CD14-positive monocyte (primary cell): Measurements from ENCODE around the gene MED12L. TPM values are rescaled to one million over a fixed set of nuclear protein-coding genes. Genes with fewer than 3 reads are reported as not detected.

ENCODE experiments used
- DNase-seq, 3 donors: peaks; one replicate each; pipeline ENCODE4 v3.0.0-alpha.2; 2011 to 2022
- H2AFZ ChIP-seq: 2 replicates; pipeline ENCODE4 v1.6.0; 2012; ENCODE audit warnings: mild to moderate bottlenecking, low read depth, low read length, inconsistent platforms; ENCODE audit not compliant: insufficient read depth, poor library complexity, severe bottlenecking
- H3K27ac ChIP-seq, 2 donors: 1 replicate in 1 of 2; 2 replicates in 1 of 2; pipeline ENCODE4 v1.5.1; 2012 to 2013; ENCODE audit warnings: low read length in 2 of 2, control low read depth in 1 of 2, inconsistent platforms in 1 of 2, low read depth in 1 of 2, mild to moderate bottlenecking in 1 of 2
- H3K27me3 ChIP-seq, 2 donors: one replicate each; pipeline versions ENCODE4 v1.6.0 to v1.6.1; 2011 to 2013; ENCODE audit warnings: low read length in 2 of 2; ENCODE audit not compliant: control insufficient read depth in 2 of 2, insufficient read depth in 2 of 2
- H3K36me3 ChIP-seq, 2 donors: replicated peaks in 1 of 2; 1 replicate in 1 of 2; 2 replicates in 1 of 2; pipeline versions ENCODE4 v1.5.1 to v1.6.1; 2012 to 2013; ENCODE audit warnings: low read length in 2 of 2, control low read depth in 1 of 2, inconsistent platforms in 1 of 2, mild to moderate bottlenecking in 1 of 2; ENCODE audit not compliant: insufficient read depth in 2 of 2, control insufficient read depth in 1 of 2
- H3K4me1 ChIP-seq, 2 donors: 1 replicate in 1 of 2; 2 replicates in 1 of 2; pipeline versions ENCODE4 v1.5.1 to v1.6.1; 2012 to 2013; ENCODE audit warnings: low read length in 2 of 2, control low read depth in 1 of 2, inconsistent platforms in 1 of 2, mild to moderate bottlenecking in 1 of 2, moderate library complexity in 1 of 2; ENCODE audit not compliant: insufficient read depth in 2 of 2, control insufficient read depth in 1 of 2
- H3K4me2 ChIP-seq: replicated peaks from 2 replicates; pipeline ENCODE3; 2012; ENCODE audit warnings: low read length, moderate library complexity, mild to moderate bottlenecking; ENCODE audit not compliant: poor library complexity, severe bottlenecking; ENCODE audit errors: extremely low read depth
- H3K4me3 ChIP-seq, 3 experiments: fragments of 200-600 bp in 1 of 3; sonication (generic) in 1 of 3; replicated peaks in 1 of 3; 1 replicate in 2 of 3; 2 replicates in 1 of 3; pipeline ENCODE4 v1.5.1; 2011 to 2013; ENCODE audit warnings: low read length in 3 of 3, mild to moderate bottlenecking in 3 of 3, control low read depth in 2 of 3, low read depth in 2 of 3, inconsistent platforms in 1 of 3, moderate library complexity in 1 of 3
- H3K79me2 ChIP-seq: 2 replicates; pipeline ENCODE4 v1.6.0; 2012; ENCODE audit warnings: mild to moderate bottlenecking, control low read depth, inconsistent platforms, low read length, moderate library complexity; ENCODE audit not compliant: insufficient read depth
- H3K9ac ChIP-seq: 2 replicates; pipeline ENCODE4 v1.6.0; 2017; ENCODE audit warnings: low read length, mild to moderate bottlenecking; ENCODE audit not compliant: insufficient read depth, poor library complexity, severe bottlenecking
- H3K9me3 ChIP-seq, 2 donors: replicated peaks in 1 of 2; 1 replicate in 1 of 2; 2 replicates in 1 of 2; pipeline versions ENCODE4 v1.5.1 to v1.6.1; 2012 to 2013; ENCODE audit warnings: low read length in 2 of 2, control low read depth in 1 of 2; ENCODE audit not compliant: control insufficient read depth in 1 of 2, insufficient read depth in 1 of 2
- H4K20me1 ChIP-seq: 2 replicates; pipeline ENCODE4 v1.6.0; 2012; ENCODE audit warnings: mild to moderate bottlenecking, low read length, control low read depth, moderate library complexity; ENCODE audit not compliant: insufficient read depth
- H3K27ac Mint-ChIP-seq, 7 donors: one replicate each; pipeline ENCODE4 v1.8.0; 2020; ENCODE audit warnings: mild to moderate bottlenecking in 7 of 7, mixed read lengths in 7 of 7, moderate library complexity in 6 of 7, inconsistent platforms in 2 of 7
- H3K27me3 Mint-ChIP-seq, 3 donors: one replicate each; pipeline ENCODE4 v1.8.0; 2021 to 2022; ENCODE audit warnings: low read depth in 3 of 3, mild to moderate bottlenecking in 3 of 3, mixed read lengths in 3 of 3, moderate library complexity in 3 of 3, inconsistent platforms in 1 of 3
- H3K36me3 Mint-ChIP-seq, 2 donors: one replicate each; pipeline ENCODE4 v1.8.0; 2020; ENCODE audit warnings: mixed read lengths in 2 of 2, inconsistent platforms in 1 of 2, mild to moderate bottlenecking in 1 of 2
- H3K4me1 Mint-ChIP-seq: one replicate; pipeline ENCODE4 v1.8.0; 2020; ENCODE audit warnings: mild to moderate bottlenecking, mixed read lengths
- H3K4me3 Mint-ChIP-seq, 2 donors: one replicate each; pipeline ENCODE4 v1.8.0; 2020; ENCODE audit warnings: mild to moderate bottlenecking in 2 of 2, mixed read lengths in 2 of 2, moderate library complexity in 1 of 2
- H3K9me3 Mint-ChIP-seq, 7 donors: one replicate each; pipeline ENCODE4 v1.8.0; 2020 to 2022; ENCODE audit warnings: mixed read lengths in 7 of 7, mild to moderate bottlenecking in 6 of 7, moderate library complexity in 6 of 7, inconsistent platforms in 2 of 7
- WGBS: methylation state at CpG from one replicate; pipeline ENCODE4 v1.1.5; 2013; ENCODE audit warnings: missing lambda C conversion rate; ENCODE audit not compliant: insufficient coverage; 5-methylcytosine and 5-hydroxymethylcytosine counted together
- intact Hi-C, 2 donors: fragments of 100-400 bp; cut with micrococcal nuclease; formaldehyde crosslinking; loops; one replicate each; pipeline versions ENCODE4 v1.15.0 to v1.15.1; 2023
- polyA plus RNA-seq, 3 donors: library from polyadenylated mRNA; depleted of rRNA in 1 of 3; unstranded in 2 of 3; stranded (reverse) in 1 of 3; fragments of 300-500 nt in 2 of 3; fragments of >200 nt in 1 of 3; fragmentation: Illumina TruSeq in 2 of 3; gene quantifications; 1 replicate in 2 of 3; 2 replicates in 1 of 3; pipeline ENCODE4 v1.2.3, GENCODE V29; 2012 to 2021
- TF ChIP-seq, protein P1 (sequence below): fragments of 200-600 bp; IDR thresholded peaks from one replicate; pipeline ENCODE4 v1.8.0; 2022; ENCODE audit warnings: antibody characterized with exemption, mild to moderate bottlenecking

MED12L gene
- polyA plus RNA-seq, 3 donors = 0.12 to 0.29 TPM; not detected in 1

GRCh38 chr3:151133917-151134450 lies 48.5 kb downstream of the MED12L start:
- H3K27me3 ChIP-seq = no peaks in the 10 kb centered on the region
- H3K9ac ChIP-seq = no peak overlapping the region
- peak in 1 of 3 donors; percentile 53 for DNase-seq
- no peak overlapping the region for H2AFZ ChIP-seq
- H3K4me2 ChIP-seq = peak overlapping the region; percentile 24
- intact Hi-C loops = no loop called here
- TF ChIP-seq, protein P1, sequence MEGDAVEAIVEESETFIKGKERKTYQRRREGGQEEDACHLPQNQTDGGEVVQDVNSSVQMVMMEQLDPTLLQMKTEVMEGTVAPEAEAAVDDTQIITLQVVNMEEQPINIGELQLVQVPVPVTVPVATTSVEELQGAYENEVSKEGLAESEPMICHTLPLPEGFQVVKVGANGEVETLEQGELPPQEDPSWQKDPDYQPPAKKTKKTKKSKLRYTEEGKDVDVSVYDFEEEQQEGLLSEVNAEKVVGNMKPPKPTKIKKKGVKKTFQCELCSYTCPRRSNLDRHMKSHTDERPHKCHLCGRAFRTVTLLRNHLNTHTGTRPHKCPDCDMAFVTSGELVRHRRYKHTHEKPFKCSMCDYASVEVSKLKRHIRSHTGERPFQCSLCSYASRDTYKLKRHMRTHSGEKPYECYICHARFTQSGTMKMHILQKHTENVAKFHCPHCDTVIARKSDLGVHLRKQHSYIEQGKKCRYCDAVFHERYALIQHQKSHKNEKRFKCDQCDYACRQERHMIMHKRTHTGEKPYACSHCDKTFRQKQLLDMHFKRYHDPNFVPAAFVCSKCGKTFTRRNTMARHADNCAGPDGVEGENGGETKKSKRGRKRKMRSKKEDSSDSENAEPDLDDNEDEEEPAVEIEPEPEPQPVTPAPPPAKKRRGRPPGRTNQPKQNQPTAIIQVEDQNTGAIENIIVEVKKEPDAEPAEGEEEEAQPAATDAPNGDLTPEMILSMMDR = no peak
- Mint-ChIP-seq H3K4me1 (peaks cover 23% of the 10 kb centered on the region), H3K36me3 (no peaks in the 10 kb centered on the region), H3K27me3 (peaks cover 2 to 6% (median 2%) of the 10 kb centered on the region in 3 donors), H3K4me3 (peak overlapping the region; percentile 38 to 62), H3K27ac (peak overlapping the region in 1 of 7 donors; percentile 51), H3K9me3 (peaks cover 0 to 5% (median 0%) of the 10 kb centered on the region in 7 donors)
- no peaks in the 10 kb centered on the region for H3K9me3 ChIP-seq
- no peak overlapping the region for H3K4me3 ChIP-seq
- WGBS = 66% methylated on average over 6 of the region's 8 CpGs
- H3K79me2 ChIP-seq = no peaks in the 10 kb centered on the region
- no peak overlapping the region for H3K27ac ChIP-seq
- H3K36me3 ChIP-seq = no peaks in the 10 kb centered on the region
- H3K4me1 ChIP-seq = peaks cover 2 to 15% of the 10 kb centered on the region in 2 donors
- H4K20me1 ChIP-seq = no peaks in the 10 kb centered on the region

GRCh38 chr3:151135541-151136337 lies 50.3 kb downstream of the MED12L start:
- Mint-ChIP-seq H3K27me3 (peaks cover 2 to 6% (median 2%) of the 10 kb centered on the region in 3 donors), H3K36me3 (no peaks in the 10 kb centered on the region), H3K4me3 (no peak overlapping the region), H3K4me1 (peaks cover 23% of the 10 kb centered on the region), H3K9me3 (peaks cover 0 to 5% (median 0%) of the 10 kb centered on the region in 7 donors), H3K27ac (no peak overlapping the region)
- WGBS = 9% methylated on average over 1 of the region's 5 CpGs
- DNase-seq = no peak
- no peak overlapping the region for H2AFZ ChIP-seq
- H3K9me3 ChIP-seq = no peaks in the 10 kb centered on the region
- no peaks in the 10 kb centered on the region for H3K36me3 ChIP-seq
- no peaks in the 10 kb centered on the region for H3K79me2 ChIP-seq
- no peak overlapping the region for H3K9ac ChIP-seq
- peaks cover 2 to 15% of the 10 kb centered on the region in 2 donors for H3K4me1 ChIP-seq
- H3K27me3 ChIP-seq = no peaks in the 10 kb centered on the region
- no peaks in the 10 kb centered on the region for H4K20me1 ChIP-seq
- H3K4me2 ChIP-seq = no peak overlapping the region
- TF ChIP-seq, protein P1 = no peak
- no peak overlapping the region for H3K27ac ChIP-seq
- intact Hi-C loops = no loop called here
- no peak overlapping the region for H3K4me3 ChIP-seq
